HUDEP-2 (cell line): ENCODE data around the gene RUNX3.
A peak's percentile ranks its signal among the peaks of the same experiment; 100 is the strongest.

Experiments
- DNase-seq, 76 experiments: peaks; one replicate each; lab custom pipeline; 2025; ENCODE audit not compliant: unreplicated experiment in 76 of 76; lab: John Stamatoyannopoulos, UW

The RUNX3 gene

DNA sequence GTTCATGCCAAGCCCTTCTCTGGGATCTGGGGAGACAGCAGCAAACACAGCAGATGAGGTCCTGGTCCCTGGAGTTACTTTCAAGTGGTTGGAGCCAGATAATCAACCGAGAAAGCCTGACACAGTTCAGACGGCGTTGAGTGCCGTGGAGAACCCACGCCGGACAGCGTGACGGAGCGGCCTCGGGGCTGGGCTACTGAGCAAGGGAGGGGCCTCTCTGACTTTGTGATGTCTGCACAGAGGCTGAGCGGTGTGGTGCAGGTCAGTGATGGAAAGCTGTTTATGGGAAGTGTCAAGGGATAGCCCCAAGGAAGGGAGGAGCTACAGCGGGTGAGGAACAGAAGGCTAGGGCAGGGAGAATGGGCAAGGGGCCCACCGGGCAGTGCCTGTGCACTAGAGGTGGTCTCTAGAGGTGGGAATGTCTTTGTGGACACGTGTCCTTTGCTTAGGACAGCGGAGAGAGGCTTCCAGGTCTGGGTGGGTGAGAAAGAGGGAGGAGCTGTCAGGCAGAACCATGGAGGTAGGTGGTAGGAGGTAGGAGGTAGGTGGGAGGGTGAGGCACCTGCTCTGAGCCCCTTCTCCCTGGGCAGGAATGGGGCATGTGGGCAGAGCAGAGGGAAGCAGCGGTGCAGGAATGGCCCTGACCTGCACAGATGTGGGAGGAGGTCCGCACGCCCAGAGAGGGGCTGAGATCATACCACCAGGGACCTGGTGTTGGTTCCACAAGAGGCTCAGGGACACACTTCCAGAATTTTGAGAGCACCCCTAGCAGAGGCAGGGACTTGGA lies 62.8 kb downstream of the RUNX3 start:
- no peak for DNase-seq

DNA sequence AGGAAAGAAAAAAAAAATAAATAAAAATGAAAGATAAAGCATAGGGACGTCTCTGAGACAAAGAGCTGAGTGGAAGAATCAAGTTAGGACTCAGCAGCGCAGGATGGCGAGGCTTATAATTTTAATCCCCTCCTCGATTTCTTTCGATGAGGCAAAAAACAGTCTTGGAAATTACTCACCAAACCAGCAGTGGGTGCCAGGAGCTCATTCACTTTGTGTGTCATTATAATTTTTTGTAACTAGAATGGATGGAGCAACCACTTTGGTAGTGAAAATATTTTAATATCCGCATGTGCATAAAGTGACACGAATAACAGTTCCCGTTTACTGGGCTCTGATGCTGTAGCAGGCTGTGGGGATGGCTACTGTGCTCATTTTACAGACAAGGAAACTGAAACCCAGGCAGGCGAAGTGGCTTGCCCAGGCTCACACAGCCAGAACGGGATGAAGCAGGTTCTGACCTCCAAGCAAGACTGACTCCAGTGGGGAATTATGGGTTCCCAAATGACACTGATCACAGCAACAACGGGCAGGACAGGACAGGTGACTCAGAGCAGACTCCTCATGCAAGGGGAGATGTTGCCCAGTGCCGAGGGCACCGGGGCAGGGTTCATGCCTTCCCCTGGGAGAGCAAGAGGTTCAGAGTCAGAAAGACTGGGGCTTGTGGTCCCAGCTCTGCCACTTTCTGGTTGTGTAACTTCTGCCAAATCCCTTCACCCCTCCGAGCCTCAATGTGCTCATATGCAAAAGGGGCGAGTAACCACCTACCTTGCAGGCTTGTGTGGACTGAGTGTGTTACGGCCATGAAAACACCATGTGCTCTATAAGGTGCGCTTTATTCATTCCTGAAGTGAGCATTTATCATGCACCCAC lies 63.6 kb downstream of the RUNX3 start:
- no peak for DNase-seq

DNA sequence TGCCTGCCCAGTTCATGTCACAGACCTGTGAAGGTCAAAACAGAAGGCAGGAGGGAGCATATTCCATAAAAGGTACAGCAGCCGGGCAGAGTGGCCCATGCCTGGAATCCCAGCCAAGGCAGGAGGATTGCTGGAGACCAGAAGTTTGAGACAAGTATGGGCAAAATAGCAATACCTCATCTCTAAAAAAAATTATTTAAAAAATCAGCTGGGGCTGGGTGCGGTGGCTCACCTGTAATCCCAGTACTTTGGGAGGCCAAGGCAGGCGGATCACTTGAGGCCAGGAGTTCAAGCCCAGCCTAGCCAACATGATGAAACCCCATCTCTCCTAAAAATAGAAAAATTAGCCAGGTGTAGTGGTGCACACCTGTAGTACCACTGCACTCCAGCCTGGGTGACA lies 64.5 kb downstream of the RUNX3 start:
- no peak for DNase-seq

DNA sequence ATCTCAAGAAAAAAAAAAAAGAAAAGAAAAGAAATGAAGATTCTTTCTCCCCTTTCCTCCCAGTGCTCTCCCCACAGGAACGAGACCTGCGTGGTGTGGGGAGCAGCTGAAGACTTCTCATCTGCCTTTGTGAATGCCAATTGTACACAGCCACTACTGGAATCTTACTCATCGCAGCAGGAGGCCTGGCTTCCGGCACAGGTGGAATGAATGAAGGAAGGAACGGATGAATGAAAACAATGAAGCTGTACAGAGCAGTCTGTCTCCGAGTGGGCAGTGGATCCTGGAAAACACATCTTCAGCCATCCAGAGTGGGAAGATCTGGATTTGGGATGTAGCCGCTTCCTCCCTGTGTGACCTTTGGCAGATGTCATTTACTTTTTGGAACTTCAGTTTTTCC lies 64.9 kb downstream of the RUNX3 start:
- DNase-seq = no peak

DNA sequence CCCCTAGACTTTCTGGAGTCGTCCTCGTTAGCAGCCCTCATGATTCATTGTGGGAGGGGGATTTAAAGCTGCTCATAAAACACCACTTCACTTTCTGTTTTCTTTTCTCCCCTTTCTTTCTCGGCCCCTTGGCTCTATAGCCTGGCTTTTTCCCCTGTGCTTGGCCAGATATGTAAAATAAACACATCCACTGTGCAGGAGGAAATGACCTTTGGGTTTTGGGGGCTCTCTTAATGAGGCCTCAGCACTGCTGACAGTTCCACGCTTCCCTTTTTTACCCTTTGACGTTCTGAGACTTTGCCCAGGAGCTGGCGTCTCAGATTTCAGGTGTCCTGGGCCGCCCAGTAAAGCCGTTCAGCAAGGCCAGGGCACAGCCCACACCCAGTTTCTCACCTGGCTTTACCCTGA lies 65.7 kb downstream of the RUNX3 start:
- no peak for DNase-seq

DNA sequence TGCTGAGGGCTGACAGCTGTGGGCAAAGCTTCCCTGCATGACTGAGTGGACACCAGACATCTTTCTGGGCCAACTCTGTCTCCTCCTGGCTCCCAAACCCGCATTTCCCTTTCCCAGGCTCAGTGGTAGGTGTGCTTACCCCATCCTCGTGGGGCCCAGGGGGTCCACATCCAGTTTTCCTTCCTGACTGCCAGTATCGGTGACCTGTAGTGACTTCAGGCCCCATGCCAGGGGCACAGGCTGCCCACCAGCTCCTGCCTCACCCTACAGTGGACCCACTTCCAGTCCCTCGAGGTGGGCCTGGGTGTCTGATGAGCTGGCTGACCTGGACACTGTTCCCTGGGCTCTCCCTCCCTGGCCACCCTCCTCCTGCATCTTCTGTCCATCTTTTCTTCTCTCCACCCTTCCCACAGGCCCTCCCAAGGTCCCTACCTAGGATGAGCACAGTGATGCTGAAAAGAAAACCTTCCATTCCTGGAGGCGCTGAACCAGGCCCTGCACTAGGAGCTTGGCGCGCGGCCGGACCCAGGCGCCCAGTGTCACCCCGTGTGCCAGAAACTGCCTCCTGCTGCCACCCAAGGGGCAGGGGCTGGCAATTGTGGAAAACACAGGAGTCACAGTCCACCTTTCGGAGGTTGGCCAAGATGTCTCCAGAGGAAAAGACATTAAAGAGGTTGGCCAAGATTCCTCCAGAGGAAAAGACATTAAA lies 67.1 kb downstream of the RUNX3 start:
- no peak for DNase-seq

DNA sequence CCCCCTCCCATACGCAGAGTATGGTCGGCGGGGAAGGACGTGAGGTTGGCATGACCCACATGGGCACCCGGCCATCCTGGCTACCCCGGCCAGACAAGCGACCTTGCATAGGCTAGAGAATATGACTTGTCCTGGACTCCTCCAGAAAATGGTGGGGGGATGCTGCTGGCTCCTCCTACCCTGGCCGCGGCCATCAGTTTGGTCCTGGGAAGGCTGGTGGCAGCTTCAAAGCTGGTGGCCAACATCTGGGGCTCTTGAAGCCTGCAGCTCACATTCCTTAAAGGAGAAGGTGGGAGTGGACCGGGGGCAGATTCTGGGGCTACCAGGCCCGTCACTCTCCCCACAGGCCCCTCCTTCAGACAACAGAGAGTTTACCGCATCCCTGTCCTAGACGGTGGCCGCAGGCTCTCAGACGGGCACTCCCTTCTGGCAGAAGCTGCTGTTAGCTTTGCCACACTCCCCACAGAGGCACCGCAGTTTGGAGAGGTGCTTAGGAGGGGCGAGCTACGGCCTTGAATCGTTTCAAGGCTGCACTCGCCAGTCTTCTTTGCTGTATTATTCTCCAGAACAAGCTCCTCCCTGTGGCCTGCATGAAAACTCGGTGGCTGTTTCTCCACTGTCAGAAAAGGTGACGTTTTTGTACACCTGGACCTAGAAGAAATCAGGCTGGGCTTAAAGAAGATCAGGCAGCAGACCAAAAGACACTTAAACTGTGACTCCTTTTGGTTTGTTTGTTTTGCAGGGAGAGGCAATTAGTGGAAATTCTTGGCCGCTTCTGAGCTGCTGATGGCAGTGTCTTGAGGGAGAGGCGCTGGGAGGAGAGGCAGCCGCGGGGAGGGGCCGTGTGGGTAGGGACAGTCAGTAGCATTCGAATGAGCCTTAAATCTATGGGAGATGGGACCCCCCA lies 68.0 kb downstream of the RUNX3 start:
- no peak for DNase-seq

DNA sequence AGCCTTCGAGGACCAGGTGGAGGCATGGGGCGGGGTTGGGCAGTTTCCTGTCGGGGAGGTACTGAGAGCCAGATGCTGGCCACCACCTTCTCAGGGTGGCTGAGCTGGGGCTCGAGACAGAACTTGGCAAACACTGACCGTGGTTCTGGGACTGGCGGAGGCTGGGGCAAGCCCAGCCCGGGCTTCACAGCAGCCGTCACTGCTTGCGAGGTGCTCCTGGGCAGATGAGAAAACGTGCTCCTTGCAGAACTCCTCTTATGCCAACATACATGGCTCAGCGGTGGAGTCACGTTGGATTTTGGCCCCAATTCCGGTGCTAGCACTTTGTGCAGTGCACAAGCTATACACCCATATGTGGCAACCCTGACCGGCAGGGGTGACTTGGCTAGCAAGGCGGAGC lies 69.2 kb downstream of the RUNX3 start:
- DNase-seq = no peak

DNA sequence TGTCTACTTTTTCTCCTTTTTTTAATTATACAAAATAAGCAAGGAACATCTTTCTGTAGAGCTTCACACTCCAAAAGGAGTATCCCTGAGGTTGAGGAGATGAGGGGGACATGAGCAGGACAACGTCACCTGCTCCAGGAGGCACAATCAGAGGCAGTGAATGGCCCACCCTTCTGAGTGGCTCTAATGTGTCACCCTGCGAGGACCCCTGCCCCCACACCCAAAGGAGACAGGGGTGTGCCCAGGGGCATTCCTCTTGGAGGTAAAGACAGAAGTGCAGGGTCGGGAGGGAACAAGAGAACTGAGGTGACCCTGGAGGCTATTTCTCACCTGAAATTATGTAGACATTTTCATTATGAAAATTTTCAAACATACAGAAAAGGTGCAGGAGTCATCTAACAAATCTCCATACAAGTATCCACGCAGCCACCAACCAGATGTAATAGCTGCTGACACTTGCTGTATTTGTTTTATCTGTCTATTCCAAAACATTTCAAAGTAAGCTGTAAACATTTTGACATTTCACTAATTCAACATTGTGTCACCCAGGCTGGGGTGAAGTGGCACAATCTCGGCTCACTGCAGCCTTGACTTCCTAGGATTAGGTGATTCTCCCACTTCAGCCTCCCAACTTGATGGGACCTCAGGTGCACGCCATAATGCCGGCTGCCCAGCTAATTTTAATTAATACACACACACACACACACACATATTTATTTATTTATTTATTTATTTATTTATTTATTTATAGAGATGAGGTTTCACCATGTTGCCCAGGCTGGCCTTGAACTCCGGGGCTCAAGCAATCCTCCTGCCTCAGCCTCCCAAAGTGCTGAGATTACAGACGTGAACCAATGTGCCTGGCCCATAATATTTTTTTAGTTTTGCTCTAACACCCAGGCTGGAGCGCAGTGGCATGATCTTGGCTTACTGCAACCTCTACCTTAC lies 70.7 kb downstream of the RUNX3 start:
- no peak for DNase-seq

DNA sequence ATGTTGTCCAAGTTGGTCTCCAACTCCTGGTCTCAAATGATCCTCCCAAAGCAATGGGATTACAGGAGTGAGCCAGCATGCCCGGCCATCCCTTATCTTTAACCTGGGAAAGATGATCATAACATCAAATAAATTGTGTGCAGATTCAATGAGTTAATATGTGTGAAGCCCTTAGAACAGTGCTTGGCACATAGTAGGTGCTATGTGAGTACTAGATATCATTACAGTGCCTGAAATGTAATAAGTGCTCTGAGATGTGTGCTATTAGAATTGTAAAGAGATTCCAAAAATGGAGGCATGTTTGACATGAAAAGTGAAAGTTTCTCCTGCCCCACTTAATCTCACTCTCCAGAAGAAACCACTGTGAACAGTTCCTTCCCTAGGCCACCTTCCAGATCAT lies 71.8 kb downstream of the RUNX3 start:
- no peak for DNase-seq

DNA sequence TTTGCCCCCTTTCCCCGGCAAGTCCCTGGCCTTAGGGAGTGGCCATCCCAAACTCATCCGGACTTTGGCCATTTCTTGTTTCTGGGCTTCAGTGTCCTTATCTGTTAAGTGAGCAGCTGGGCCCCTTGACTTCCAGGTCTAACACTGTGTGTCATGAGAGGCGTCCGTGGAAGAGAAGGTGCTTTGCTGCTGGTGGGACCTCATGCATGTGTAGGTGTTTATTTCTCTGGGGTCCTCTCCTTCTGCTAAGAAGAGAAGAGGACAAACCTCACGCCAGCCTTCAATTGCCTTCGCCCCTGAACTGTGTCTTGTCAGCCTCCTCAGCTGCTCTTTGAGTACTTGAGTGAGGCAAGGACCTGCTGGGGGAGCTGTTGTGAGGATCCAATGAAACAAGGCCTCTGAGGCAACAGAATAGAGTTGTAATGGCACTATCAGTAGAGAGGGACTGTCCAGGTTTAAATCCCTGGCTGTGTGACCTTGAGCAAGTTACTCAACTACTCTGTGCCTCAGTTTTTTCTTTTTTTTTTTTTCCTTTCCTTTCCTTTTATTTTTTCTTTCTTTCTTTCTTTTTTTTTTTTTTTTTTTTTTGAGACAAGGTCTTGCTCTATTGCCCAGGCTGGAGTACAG lies 72.5 kb downstream of the RUNX3 start:
- peak in 1 of 76 experiments; percentile 6 for DNase-seq

DNA sequence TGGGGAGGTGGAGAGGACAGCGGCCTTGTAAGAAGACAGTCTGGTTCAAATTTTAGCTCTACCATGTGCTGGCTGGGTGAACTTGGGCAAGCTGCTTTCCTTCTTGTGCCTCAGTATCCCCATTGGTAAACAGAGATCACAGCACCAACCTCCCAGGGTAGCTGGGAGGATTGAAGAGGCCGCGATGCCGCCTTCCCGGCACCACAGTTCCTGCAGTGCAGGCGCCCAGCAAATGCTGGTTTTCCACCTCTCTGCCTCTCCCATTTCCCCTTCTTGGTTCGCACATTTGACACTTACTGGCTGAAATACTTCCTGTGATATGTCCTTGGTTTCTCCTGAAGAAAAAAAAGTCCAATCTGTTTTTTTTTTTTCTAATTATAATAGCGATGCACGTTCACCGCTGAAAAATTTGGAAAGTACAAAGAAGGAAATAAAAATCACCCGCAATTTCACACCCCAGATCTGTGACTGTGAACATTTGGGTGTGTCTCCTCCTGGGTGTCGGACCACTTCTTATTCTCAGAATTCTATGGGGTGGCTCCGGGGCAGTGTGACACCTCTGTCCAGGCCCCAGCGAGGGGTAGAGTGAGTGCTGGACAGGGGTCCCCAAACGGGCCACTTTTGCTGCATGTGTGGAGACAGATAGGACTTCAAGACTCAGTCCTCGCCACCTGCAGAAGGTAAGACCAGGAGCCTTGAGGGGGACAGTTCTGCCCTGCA lies 73.1 kb downstream of the RUNX3 start:
- no peak for DNase-seq

DNA sequence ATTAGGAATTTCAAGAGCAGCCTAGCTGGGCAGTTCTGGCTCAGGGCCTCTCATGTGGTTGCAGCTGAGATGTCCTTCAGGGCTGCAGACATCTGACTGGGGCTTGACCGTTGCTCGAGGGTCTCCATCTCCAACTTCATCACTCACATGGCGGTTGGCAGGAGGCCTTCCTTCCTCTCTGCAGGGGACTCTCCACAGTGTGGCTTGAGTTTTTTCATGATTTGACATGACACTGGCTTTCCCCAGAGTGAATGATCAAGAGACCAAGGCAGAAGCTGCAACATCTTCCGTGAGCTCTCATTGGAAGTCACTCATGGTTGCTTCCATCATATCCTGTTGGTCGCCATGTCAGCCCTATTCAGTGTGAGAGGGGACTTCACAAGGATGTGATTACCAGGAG lies 74.6 kb downstream of the RUNX3 start:
- DNase-seq = no peak

DNA sequence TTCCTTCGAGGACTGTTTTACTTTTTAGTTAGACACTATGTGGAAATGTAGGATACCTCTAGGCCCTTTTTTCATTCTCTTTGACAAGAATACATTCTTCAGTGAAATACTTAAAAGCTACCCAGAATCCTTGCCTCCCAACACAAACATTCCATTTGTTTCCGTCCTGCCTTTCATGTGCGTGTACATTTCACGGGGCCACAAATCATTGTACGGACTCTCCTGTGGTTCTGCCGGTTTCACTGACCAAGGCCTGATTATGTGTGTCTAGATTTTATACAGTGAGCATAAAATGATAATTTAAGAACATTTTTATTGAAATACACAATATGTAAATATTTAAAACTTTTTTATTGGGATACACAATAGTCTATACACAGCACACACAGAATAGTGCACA lies 76.4 kb downstream of the RUNX3 start:
- no peak for DNase-seq

DNA sequence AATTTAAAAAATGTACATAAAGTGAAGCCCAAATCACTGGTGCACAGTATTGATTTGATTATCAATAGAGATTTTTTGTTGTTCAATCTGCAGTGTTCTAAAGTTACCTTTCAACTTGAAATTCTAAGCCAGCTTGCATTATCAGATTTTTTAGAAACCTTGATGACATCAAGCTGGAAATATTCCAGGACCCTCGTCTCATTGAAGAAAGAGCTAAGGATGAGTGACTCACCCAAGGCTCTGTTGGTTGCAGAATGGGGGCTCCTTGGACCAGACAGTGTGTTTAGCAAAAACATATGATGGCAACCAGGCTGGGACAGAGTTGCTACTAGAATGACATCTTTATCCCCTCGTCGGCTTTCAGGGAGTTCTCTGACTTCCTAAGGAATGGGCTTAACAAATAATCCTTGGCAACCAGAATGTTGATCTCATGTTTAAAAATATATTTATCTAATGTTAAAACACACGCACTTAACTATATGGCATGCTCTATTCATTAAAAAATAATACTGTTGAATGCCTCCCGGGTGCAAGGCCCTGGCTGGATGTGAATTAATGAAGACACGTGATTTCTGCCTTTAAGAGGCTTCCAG lies 79.7 kb downstream of the RUNX3 start:
- no peak for DNase-seq

DNA sequence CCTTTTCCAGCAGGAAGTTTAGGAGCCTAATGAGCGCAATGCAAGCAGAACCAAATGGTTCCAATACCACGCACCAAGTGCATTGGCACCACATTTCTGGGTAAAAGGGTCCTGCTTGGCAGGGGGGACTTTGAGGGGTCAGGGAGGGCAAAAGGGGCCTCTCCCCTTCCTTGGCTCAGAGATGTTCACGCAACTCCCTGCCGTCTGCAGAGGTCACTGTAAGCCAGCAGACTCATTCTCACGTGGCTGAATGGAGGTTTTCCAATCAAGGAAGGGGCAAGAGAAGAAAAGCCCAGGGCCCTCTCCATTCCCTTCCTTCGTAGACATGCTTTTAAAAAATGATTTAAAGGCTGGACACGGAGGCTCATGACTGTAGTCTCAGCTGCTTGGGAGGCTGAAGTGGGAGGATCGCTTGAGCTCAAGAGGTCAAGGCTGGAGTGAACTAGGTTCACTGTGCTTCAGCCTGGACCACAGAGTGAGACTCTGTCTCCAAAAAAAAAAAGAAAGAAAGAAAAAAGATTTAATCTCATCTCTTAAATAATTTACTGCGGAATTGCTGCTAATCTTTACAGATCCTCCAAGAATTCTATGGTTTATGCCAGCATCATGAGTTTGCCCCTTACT lies 80.3 kb downstream of the RUNX3 start:
- peak in 25 of 76 experiments; percentile 2 to 48 (median 12) for DNase-seq
